CD4-positive, alpha-beta T cell (primary cell): ENCODE results near the gene CASZ1. TPM values are rescaled to one million over a fixed set of nuclear protein-coding genes. Genes with fewer than 3 reads are reported as not detected.

Source experiments
- ATAC-seq: fragments of 200-7000 bp; cut with Tn5 transposase; one replicate; pipeline ENCODE4 v1.10.0; 2022; ENCODE audit warnings: mild to moderate bottlenecking; ENCODE audit not compliant: poor library complexity
- CTCF ChIA-PET: fragments of 350-600 bp; sonication (Branson Sonifier 250); formaldehyde crosslinking; loops from one replicate; lab custom pipeline; 2021; ENCODE audit warnings: antibody characterized with exemption, inconsistent platforms; lab: Charles Lee
- POLR2A ChIA-PET: fragments of 350-600 bp; sonication (Branson Sonifier 250); formaldehyde crosslinking; loops from one replicate; lab custom pipeline; 2021; ENCODE audit warnings: antibody characterized with exemption, inconsistent platforms; lab: Charles Lee
- DNase-seq, 14 experiments: peaks; one replicate each; pipeline ENCODE4 v3.0.0-alpha.2; 2013 to 2020; ENCODE audit warnings: mixed read lengths in 2 of 14
- H3K27ac ChIP-seq, 2 donors: one replicate each; pipeline versions ENCODE4 v1.5.1 to v1.7.0; 2013; ENCODE audit warnings: low read length in 2 of 2, low read depth in 1 of 2, mild to moderate bottlenecking in 1 of 2
- H3K27me3 ChIP-seq, 2 experiments: 1 replicate in 1 of 2; 2 replicates in 1 of 2; pipeline versions ENCODE4 v1.6.1 to v1.7.0; 2013; ENCODE audit warnings: low read length in 2 of 2, control low read depth in 1 of 2, mild to moderate bottlenecking in 1 of 2, moderate library complexity in 1 of 2; ENCODE audit not compliant: insufficient read depth in 2 of 2, control insufficient read depth in 1 of 2
- H3K36me3 ChIP-seq: one replicate; pipeline ENCODE4 v1.6.1; 2013; ENCODE audit warnings: low read length, control low read depth; ENCODE audit not compliant: insufficient read depth
- H3K4me1 ChIP-seq: one replicate; pipeline ENCODE4 v1.6.1; 2013; ENCODE audit warnings: low read length, control low read depth; ENCODE audit not compliant: insufficient read depth
- H3K4me3 ChIP-seq: one replicate; pipeline ENCODE4 v1.5.1; 2013; ENCODE audit warnings: mild to moderate bottlenecking, low read length, moderate library complexity
- H3K9me3 ChIP-seq, 2 experiments: 1 replicate in 1 of 2; 2 replicates in 1 of 2; pipeline versions ENCODE4 v1.6.1 to v1.7.0; 2013; ENCODE audit warnings: low read length in 2 of 2, mild to moderate bottlenecking in 2 of 2, control low read depth in 1 of 2, moderate library complexity in 1 of 2; ENCODE audit not compliant: control insufficient read depth in 1 of 2, insufficient read depth in 1 of 2
- H3K27ac Mint-ChIP-seq: one replicate; pipeline ENCODE4 v1.8.0; 2020; ENCODE audit warnings: mixed read lengths
- H3K27me3 Mint-ChIP-seq: one replicate; pipeline ENCODE4 v1.8.0; 2021; ENCODE audit warnings: mixed read lengths
- H3K36me3 Mint-ChIP-seq: one replicate; pipeline ENCODE4 v1.8.0; 2021; ENCODE audit warnings: low read depth, mixed read lengths
- H3K4me1 Mint-ChIP-seq: one replicate; pipeline ENCODE4 v1.8.0; 2021; ENCODE audit warnings: low read depth, mixed read lengths
- H3K4me3 Mint-ChIP-seq: one replicate; pipeline ENCODE4 v1.8.0; 2020; ENCODE audit warnings: mild to moderate bottlenecking, mixed read lengths
- H3K9me3 Mint-ChIP-seq: one replicate; pipeline ENCODE4 v1.8.0; 2020; ENCODE audit warnings: mixed read lengths
- CTCF ChIP-seq: fragments of 200-600 bp; IDR thresholded peaks from one replicate; pipeline ENCODE4 v1.8.0; 2022; ENCODE audit warnings: antibody characterized with exemption, mild to moderate bottlenecking
- intact Hi-C, 2 experiments: fragments of 100-400 bp; cut with DNase I in 1 of 2; cut with micrococcal nuclease in 1 of 2; formaldehyde crosslinking; loops; one replicate each; pipeline versions ENCODE4 v1.15.1 to v1.9.0; 2023 to 2025; cut with DNase I, micrococcal nuclease
- total RNA-seq, 174 experiments: library from RNA in 2 of 174; stranded (reverse) in 2 of 174; gene quantifications; one replicate each; pipeline ENCODE4 v1.2.3 and lab custom pipeline; 2021 to 2026

The CASZ1 gene
- total RNA-seq, 2 experiments from 2014 or later = 21.8 to 22.8 TPM

GRCh38 chr1:10664251-10664650, 132.2 kb downstream of the CASZ1 start:
- no peak overlapping the region for H3K27ac Mint-ChIP-seq
- Histone ChIP-seq H3K4me3 (no peak overlapping the region), H3K27me3 (no peaks in the 10 kb centered on the region), H3K9me3 (no peaks in the 10 kb centered on the region), H3K36me3 (peaks cover 11% of the 10 kb centered on the region), H3K27ac (no peak overlapping the region), H3K4me1 (no peaks in the 10 kb centered on the region)
- H3K4me3 Mint-ChIP-seq = no peak overlapping the region
- CTCF ChIA-PET = interaction anchor here (1.0 kb wide), 1 partner anchor 169 kb away, joined by 3 read pairs; no protein-coding TSS in a partner anchor
- H3K4me1 Mint-ChIP-seq = no peaks in the 10 kb centered on the region
- ATAC-seq = no peak
- H3K27me3 Mint-ChIP-seq = no peaks in the 10 kb centered on the region
- POLR2A ChIA-PET = no interaction called here
- peaks cover 3% of the 10 kb centered on the region for H3K36me3 Mint-ChIP-seq
- intact Hi-C loops = no loop called here
- no peaks in the 10 kb centered on the region for H3K9me3 Mint-ChIP-seq
- no peak for TF ChIP-seq CTCF
- no peak for DNase-seq

DNA sequence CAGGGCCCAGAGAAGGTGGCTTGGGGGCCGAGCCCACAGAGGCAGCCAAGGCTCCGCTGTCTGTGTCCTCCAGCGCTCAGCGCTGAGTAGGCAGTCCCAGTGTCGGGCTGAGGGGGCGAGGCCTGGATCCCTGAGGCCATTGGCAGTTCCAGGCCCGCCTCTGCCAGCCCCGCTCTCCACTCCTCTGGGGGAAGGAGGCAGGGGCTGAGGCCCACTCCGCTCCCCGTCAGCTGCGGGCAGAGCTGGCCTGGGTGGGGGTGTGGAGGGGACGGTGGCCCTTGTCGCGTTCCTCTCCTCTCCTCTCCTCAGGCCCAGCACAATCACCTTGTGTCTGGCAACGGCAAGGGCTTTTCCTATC, 132.8 kb downstream of the CASZ1 start:
- CTCF ChIA-PET = interaction anchor here (1.0 kb wide), 1 partner anchor 169 kb away, joined by 3 read pairs; no protein-coding TSS in a partner anchor
- no peak for DNase-seq

DNA sequence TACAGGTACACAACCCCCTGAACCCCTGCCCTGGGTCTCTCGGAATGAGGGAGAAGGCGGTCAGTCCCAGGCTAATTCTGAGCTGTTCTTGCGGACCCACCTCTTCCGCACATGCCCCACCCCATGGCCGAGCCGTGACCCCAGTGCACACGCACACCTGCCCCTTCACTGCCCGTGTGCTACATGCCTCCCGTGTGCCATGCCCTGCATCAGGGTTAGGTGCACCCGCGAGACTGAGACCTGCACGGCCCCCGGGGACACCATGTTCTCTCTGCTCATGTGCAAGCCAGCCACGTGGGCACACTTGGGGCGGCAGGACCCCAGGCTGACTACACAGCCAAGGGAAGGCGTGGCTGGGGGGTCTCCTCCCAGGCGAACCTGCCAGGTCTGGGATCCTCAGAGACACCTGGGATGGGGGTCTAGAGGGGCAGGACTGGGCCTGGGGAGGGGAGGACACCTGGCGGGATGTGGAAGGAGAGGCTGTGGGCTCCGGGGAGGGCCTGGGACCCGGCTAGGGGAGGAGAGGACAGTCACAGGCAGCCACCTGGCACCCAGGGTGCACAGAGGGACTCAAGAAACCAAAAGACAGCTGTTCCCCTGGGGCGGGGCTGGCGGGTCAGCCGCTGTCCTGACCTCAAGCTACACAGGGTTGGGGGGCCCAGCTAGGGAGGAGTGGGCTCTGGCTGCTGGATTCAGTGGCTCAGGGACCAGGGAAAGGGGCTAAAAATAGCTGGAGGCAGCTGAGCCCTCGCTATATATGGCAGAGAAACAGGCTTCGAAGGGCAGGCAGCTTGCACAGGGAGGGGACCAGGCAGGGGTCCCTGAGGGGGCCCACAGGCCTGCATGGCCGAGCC, 133.4 kb downstream of the CASZ1 start:
- Mint-ChIP-seq H3K27ac (no peak overlapping the region), H3K36me3 (peaks cover 6% of the 10 kb centered on the region), H3K27me3 (no peaks in the 10 kb centered on the region), H3K9me3 (no peaks in the 10 kb centered on the region), H3K4me1 (no peaks in the 10 kb centered on the region), H3K4me3 (no peak overlapping the region)
- no peaks in the 10 kb centered on the region for H3K27me3 ChIP-seq
- intact Hi-C loops = no loop called here
- no peaks in the 10 kb centered on the region for H3K4me1 ChIP-seq
- ATAC-seq (no peak), DNase-seq (no peak)
- no peak overlapping the region for H3K4me3 ChIP-seq
- ChIA-PET CTCF (interaction anchor here (1.0 kb wide), 1 partner anchor 168 kb away, joined by 3 read pairs; no protein-coding TSS in a partner anchor), POLR2A (no interaction called here)
- H3K36me3 ChIP-seq = peaks cover 11% of the 10 kb centered on the region
- no peak for TF ChIP-seq CTCF
- H3K9me3 ChIP-seq = no peaks in the 10 kb centered on the region
- H3K27ac ChIP-seq = no peak overlapping the region

More for the DNA sequence above, 132.8 kb downstream of the CASZ1 start:
- no peaks in the 10 kb centered on the region for H3K27me3 Mint-ChIP-seq
- no peaks in the 10 kb centered on the region for H3K27me3 ChIP-seq
- no peaks in the 10 kb centered on the region for H3K4me1 ChIP-seq
- H3K4me3 ChIP-seq = no peak overlapping the region
- H3K9me3 ChIP-seq = no peaks in the 10 kb centered on the region
- H3K4me1 Mint-ChIP-seq = no peaks in the 10 kb centered on the region
- H3K36me3 ChIP-seq = peaks cover 11% of the 10 kb centered on the region
- no peak overlapping the region for H3K27ac Mint-ChIP-seq
- H3K9me3 Mint-ChIP-seq = no peaks in the 10 kb centered on the region
- ATAC-seq = no peak
- POLR2A ChIA-PET = no interaction called here
- peaks cover 6% of the 10 kb centered on the region for H3K36me3 Mint-ChIP-seq
- no peak overlapping the region for H3K27ac ChIP-seq
- intact Hi-C loops = no loop called here
- no peak for TF ChIP-seq CTCF
- H3K4me3 Mint-ChIP-seq = no peak overlapping the region
